ENCODE data around the gene STMP1.
"Not testable (repeated sequence)": the region's sequence is repeated elsewhere in the genome, so short reads cannot be mapped to it uniquely, and the experiment has no call there.

Gene STMP1

DNA sequence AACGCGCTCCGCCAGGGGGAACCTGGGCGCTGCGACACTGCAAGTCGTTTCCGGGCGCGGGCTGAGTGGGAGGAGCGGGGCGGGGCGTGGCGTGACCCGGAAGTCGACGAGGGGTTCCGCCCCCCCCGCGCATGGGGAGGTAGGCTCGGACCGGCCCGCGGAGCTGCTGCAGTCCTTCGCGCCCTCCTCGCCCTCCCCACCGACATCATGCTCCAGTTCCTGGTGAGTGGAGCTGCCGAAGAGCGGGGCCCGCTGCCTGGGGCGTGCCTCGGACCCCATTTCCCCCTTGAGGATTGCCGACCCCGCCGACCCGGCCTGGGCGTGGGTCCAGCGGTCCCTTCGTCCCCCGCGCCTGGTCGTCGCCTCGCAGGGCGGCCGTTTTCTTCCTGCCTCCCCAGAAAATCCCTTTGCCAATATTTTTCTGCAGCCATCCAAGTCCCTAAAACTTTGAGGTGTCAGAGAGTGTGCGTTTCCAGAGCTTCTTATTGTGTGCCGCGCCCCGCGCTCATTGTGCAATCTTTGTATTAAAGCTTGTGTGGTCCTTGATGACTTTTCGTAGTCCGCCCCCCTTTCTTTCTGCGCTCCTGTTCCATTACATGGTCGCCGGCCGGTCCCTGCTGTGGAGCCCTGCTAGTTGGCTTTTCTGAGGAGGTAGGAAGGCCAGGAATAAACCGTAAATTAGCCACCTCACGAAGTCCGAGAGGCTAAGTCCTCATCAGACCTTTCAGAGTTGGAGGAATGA is at the start of gene STMP1:
Gene STMP1 (plus strand): TSS at position 142 of the 742 bp plus-strand sequence.
- Histone ChIP-seq H3K4me3 (ENCODE audit: low read length) (peak within 1 kb of the TSS; percentile 83), H3K4me1 (ENCODE audit: insufficient read depth, low read length) (peaks cover 3% of the 10 kb centered on the region; the same call in 1 of the 2 replicates), H3K9me3 (ENCODE audit: insufficient read depth, low read depth, low read length) (no peaks in the 10 kb centered on the region), H3K9ac (ENCODE audit: low read depth, low read length) (peak within 1 kb of the TSS; percentile 84), H3K27ac (ENCODE audit: low read length) (peak within 1 kb of the TSS; percentile 74), H3K27me3 (ENCODE audit: insufficient read depth, low read length) (no peaks in the 10 kb centered on the region), H3K36me3 (ENCODE audit: insufficient read depth, low read depth, low read length) (no peaks in the 10 kb centered on the region)

DNA sequence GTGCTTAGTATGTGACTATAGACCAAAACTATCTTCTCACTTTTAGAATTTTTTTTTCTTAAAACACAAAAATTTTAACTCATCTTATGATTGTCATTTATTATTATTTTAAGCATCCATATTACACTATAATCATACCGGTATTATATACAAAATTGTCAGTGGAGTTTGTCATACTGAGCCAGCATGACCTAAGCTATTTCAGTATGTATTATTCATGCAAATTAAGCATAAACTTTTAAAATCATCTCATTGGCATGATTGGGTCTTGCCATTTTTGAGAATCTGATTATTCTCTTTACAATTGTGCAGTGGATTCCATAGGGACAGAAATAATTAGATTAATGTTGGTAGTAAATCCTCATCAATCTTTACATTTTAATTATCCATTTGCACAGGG is 46.2 kb upstream of the STMP1 start:
- H3K4me3 ChIP-seq (ENCODE audit: low read length): no peak overlapping the region
- no peaks in the 10 kb centered on the region for H3K27me3 ChIP-seq (ENCODE audit: insufficient read depth, low read length)
- H3K9ac ChIP-seq (ENCODE audit: low read depth, low read length): no peak overlapping the region
- no peaks in the 10 kb centered on the region for H3K9me3 ChIP-seq (ENCODE audit: insufficient read depth, low read depth, low read length)
- H3K4me1 ChIP-seq (ENCODE audit: insufficient read depth, low read length): no peaks in the 10 kb centered on the region
- H3K36me3 ChIP-seq (ENCODE audit: insufficient read depth, low read depth, low read length): peaks cover 100% of the 10 kb centered on the region
- no peak overlapping the region for H3K27ac ChIP-seq (ENCODE audit: low read length)

DNA sequence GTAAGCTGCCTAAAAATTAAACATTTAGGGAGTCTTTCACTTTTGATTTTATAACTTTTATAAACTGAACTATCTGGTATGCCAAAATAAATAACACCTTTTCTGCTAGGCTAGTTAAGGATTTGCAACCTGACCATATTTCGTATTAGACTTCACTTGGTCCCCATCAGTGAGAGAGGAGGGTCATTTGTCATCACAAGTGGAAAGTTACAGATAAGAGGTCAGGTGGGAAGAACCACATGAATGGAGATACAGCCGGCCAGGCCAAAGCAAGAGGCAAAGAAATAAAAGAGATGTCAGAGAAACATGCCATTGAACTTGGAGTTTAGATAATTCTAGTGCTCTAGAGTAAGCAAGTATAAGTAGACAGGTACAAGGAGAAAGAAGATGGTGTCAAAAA is 44.5 kb upstream of the STMP1 start:
- Histone ChIP-seq H3K36me3 (ENCODE audit: insufficient read depth, low read depth, low read length) (peaks cover 97% of the 10 kb centered on the region), H3K27me3 (ENCODE audit: insufficient read depth, low read length) (no peaks in the 10 kb centered on the region), H3K27ac (ENCODE audit: low read length) (no peak overlapping the region), H3K4me3 (ENCODE audit: low read length) (no peak overlapping the region), H3K4me1 (ENCODE audit: insufficient read depth, low read length) (no peaks in the 10 kb centered on the region), H3K9me3 (ENCODE audit: insufficient read depth, low read depth, low read length) (no peaks in the 10 kb centered on the region), H3K9ac (ENCODE audit: low read depth, low read length) (no peak overlapping the region)

DNA sequence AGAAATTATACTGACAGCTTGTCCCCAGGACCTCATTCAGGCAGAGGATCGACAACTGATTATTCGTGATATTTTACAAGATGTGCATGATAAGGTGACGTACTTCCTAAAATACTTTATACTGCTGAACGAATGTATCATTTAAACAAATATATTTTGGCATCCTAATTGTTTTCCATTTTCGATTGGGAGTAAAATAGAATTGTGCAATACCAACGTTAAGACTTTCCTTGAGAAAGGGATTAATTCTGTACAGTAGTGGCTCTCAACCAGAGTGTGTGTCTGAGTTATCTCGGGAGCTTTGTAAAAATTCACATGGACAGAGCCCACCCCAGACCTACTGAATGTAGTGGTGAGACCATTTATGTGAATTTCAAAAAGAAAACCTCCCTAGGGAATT is 43.8 kb upstream of the STMP1 start:
- Histone ChIP-seq H3K9me3 (ENCODE audit: insufficient read depth, low read depth, low read length) (no peaks in the 10 kb centered on the region), H3K27ac (ENCODE audit: low read length) (no peak overlapping the region), H3K4me1 (ENCODE audit: insufficient read depth, low read length) (no peaks in the 10 kb centered on the region), H3K9ac (ENCODE audit: low read depth, low read length) (no peak overlapping the region), H3K4me3 (ENCODE audit: low read length) (no peak overlapping the region), H3K27me3 (ENCODE audit: insufficient read depth, low read length) (no peaks in the 10 kb centered on the region), H3K36me3 (ENCODE audit: insufficient read depth, low read depth, low read length) (peaks cover 97% of the 10 kb centered on the region)

DNA sequence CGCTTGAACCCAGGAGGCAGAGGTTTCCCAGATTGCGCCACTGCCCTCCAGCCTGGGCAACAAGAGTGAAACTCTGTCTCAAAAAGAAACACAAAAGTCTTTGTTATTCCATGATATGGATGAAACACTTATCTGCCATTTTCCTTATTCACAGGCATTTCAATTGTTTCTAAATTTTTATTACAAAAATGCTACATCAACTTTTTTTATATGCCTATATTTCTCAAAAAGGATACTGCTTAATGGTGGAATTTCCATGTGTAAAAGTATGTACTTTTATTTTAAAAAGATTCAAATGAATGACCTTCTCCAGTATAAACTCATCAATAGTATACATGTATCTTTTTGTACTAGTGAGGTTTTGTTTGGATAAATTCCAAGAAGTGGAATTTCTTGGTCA is 41.9 kb upstream of the STMP1 start:
- no peak overlapping the region for H3K27ac ChIP-seq (ENCODE audit: low read length)
- H3K9me3 ChIP-seq (ENCODE audit: insufficient read depth, low read depth, low read length): no peaks in the 10 kb centered on the region
- H3K36me3 ChIP-seq (ENCODE audit: insufficient read depth, low read depth, low read length): peaks cover 97% of the 10 kb centered on the region
- H3K4me1 ChIP-seq (ENCODE audit: insufficient read depth, low read length): no peaks in the 10 kb centered on the region
- no peaks in the 10 kb centered on the region for H3K27me3 ChIP-seq (ENCODE audit: insufficient read depth, low read length)
- no peak overlapping the region for H3K4me3 ChIP-seq (ENCODE audit: low read length)
- no peak overlapping the region for H3K9ac ChIP-seq (ENCODE audit: low read depth, low read length)

DNA sequence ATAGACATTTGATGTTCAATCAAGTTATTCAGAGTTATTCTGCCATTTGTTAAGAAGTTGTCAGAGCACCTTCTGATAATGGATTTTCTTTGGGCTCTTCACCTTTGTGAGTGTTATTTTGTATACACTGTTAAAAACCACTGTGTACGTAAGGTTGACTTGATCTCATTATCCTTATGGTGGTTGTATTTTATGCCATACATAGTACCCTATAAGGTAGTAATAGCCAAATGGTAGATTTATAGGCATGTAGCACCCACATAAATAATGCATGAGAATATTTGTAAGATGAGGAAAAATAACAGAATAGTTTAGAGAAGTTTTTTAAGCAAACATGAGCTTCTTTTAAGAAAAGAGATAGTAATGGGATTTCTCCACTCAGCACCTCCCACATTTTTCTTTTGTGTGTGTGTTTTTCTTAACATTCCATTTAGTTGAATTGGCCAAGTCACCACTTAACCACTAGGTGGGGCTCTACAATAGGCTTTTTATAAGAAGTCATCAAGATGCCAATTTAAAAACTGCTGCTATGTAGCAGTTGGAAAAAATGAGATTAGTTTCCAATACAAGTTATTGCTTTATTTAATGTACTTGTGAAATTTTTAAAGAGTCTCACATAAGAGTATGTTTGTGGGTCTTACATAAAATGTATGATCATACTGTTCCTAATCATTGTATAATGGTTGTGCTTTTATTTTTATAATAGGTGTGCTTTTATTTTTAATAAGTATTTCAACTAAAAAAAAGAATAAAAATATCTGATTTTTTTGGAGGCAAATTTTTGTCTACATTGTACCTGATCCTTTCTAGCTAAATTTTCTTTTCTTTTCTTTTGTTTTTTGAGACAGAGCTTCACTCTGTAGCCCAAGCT is 41.1 kb upstream of the STMP1 start:
- Histone ChIP-seq H3K36me3 (ENCODE audit: insufficient read depth, low read depth, low read length) (peaks cover 97% of the 10 kb centered on the region), H3K9me3 (ENCODE audit: insufficient read depth, low read depth, low read length) (no peaks in the 10 kb centered on the region), H3K9ac (ENCODE audit: low read depth, low read length) (no peak overlapping the region), H3K4me1 (ENCODE audit: insufficient read depth, low read length) (no peaks in the 10 kb centered on the region), H3K4me3 (ENCODE audit: low read length) (no peak overlapping the region), H3K27me3 (ENCODE audit: insufficient read depth, low read length) (no peaks in the 10 kb centered on the region), H3K27ac (ENCODE audit: low read length) (no peak overlapping the region)

DNA sequence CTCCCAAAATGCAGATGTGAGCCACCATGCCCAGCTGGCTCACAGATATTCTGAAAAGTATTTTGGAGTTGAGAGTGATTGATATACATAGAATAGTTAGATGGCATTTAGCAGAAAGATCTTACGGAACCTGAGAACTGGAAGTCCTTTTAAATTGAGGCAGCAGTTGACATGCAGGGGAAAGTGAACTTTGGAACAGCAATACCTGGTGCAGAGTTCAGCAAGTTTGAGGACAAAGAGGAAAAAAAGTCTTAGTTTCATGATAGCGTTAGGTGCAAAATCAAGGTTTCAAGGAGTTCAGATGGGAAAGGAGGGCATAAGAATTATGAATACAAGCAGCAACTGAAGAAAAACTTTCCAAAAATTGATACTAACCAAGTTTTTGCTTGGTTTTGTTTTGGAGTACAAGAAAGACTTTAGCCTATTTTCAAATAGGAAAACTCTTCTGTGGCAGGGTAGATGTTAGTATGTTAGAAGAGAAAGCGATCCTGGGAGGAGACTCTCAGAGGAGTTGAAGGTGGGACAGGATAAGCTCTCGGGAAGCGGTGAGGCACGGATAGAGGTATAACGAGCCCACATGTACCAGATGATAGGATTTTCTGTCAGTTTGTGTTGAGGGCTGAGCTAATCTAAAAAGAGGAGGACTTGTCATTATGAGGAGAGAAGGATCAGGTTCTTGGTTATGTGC is 28.0 kb upstream of the STMP1 start:
- H3K36me3 ChIP-seq (ENCODE audit: insufficient read depth, low read depth, low read length): peaks cover 99% of the 10 kb centered on the region
- no peak overlapping the region for H3K27ac ChIP-seq (ENCODE audit: low read length)

DNA sequence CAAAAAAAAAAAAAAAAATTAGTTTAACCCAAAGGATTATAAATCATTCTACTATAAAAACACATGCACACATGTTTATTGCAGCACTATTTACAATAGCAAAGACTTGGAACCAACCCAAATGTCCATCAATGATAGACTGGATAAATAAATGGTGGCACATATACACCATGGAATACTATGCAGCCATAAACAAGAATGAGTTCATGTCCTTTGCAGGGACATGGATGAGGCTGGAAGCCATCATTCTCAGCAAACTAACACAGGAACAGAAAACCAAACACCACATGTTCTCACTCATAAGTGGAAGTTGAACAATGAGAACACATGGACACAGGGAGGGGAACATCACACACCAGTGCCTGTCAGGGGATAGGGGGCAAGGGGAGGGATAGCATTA is 22.6 kb upstream of the STMP1 start:
- not testable (repeated sequence) for H3K27me3 ChIP-seq (ENCODE audit: insufficient read depth, low read length); H3K4me1 ChIP-seq (ENCODE audit: insufficient read depth, low read length); H3K27ac ChIP-seq (ENCODE audit: low read length); H3K4me3 ChIP-seq (ENCODE audit: low read length); H3K9me3 ChIP-seq (ENCODE audit: insufficient read depth, low read depth, low read length); H3K9ac ChIP-seq (ENCODE audit: low read depth, low read length)
- H3K36me3 ChIP-seq (ENCODE audit: insufficient read depth, low read depth, low read length): peaks cover 99% of the 10 kb centered on the region

More for the DNA sequence above, 28.0 kb upstream of the STMP1 start:
- no peaks in the 10 kb centered on the region for H3K9me3 ChIP-seq (ENCODE audit: insufficient read depth, low read depth, low read length)
- no peak overlapping the region for H3K4me3 ChIP-seq (ENCODE audit: low read length)
- no peaks in the 10 kb centered on the region for H3K27me3 ChIP-seq (ENCODE audit: insufficient read depth, low read length)
- H3K9ac ChIP-seq (ENCODE audit: low read depth, low read length): no peak overlapping the region
- no peaks in the 10 kb centered on the region for H3K4me1 ChIP-seq (ENCODE audit: insufficient read depth, low read length)

DNA sequence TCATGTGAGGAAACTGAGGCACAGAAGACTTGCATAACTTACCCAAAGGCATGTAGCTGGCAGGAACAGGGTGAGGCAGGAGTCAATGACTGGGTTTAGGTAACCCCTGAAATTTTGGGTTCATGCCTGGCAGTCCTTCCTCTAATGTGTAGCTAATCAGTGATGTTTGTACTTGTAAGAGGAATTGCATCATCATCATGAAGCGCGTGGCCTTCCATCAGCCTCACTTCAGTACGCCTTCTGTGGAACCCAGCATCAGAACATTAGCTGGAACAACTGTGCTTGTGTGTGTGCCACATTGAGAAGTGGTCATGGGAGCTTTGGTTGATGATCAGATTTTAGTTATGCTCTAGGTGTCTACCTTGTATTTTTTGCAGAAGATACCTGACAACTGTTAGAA is 18.2 kb upstream of the STMP1 start:
- H3K36me3 ChIP-seq (ENCODE audit: insufficient read depth, low read depth, low read length): peaks cover 100% of the 10 kb centered on the region

DNA sequence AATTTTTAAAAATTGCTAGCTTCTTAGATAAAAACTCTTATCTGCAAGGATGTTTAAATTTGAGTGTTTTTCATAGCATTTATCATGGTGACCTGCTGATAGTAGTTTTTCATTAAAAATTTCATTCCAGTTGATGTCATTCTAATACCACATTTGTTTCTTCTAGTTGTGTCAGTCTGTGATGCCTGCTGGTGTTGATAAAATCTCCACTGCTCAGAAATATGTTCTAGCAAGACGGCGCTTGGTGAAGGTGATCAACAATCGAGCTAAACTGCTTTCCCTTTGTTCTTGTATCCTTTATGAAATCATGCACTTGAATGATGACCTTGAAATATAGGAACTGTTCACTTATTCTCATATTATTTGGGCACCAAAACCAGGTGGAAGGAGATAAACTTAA is 17.6 kb upstream of the STMP1 start:
- H3K9ac ChIP-seq (ENCODE audit: low read depth, low read length): no peak overlapping the region
- H3K9me3 ChIP-seq (ENCODE audit: insufficient read depth, low read depth, low read length): no peaks in the 10 kb centered on the region
- no peak overlapping the region for H3K27ac ChIP-seq (ENCODE audit: low read length)
- no peak overlapping the region for H3K4me3 ChIP-seq (ENCODE audit: low read length)
- peaks cover 99% of the 10 kb centered on the region for H3K36me3 ChIP-seq (ENCODE audit: insufficient read depth, low read depth, low read length)
- no peaks in the 10 kb centered on the region for H3K27me3 ChIP-seq (ENCODE audit: insufficient read depth, low read length)
- H3K4me1 ChIP-seq (ENCODE audit: insufficient read depth, low read length): no peaks in the 10 kb centered on the region

More for the DNA sequence above, 18.2 kb upstream of the STMP1 start:
- H3K9me3 ChIP-seq (ENCODE audit: insufficient read depth, low read depth, low read length): no peaks in the 10 kb centered on the region
- no peak overlapping the region for H3K9ac ChIP-seq (ENCODE audit: low read depth, low read length)
- H3K4me1 ChIP-seq (ENCODE audit: insufficient read depth, low read length): no peaks in the 10 kb centered on the region
- H3K4me3 ChIP-seq (ENCODE audit: low read length): no peak overlapping the region
- H3K27ac ChIP-seq (ENCODE audit: low read length): no peak overlapping the region
- H3K27me3 ChIP-seq (ENCODE audit: insufficient read depth, low read length): no peaks in the 10 kb centered on the region

DNA sequence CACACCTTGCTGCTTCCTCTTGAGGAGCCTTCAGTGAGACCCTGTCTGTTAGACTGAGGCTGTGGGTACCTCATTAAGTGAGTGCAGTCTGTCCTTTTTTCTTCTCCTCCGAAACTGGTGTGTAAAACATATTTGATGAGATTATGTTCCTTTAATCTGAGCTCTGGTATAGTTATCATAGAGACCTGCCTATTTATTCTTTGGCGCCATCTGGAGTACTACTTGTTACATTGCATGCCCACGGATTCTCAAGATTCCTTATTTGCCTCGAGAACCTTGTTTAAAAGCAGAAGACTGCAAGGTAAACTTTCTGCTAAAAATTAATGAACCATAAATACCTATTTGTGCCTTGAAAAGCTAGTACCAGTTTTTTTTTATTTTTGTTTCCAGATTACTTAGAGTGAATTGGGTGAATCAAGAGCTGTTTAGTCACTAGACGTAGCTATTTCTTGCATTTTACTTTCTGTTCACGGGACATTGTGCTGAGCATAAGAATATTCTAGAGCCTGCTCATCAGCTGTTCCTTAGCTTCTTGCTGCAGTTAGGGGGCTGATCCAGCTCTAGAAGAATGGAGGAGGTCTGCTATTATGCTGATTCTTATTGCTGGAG is 16.9 kb upstream of the STMP1 start:
- Histone ChIP-seq H3K36me3 (ENCODE audit: insufficient read depth, low read depth, low read length) (peaks cover 92% of the 10 kb centered on the region), H3K27me3 (ENCODE audit: insufficient read depth, low read length) (no peaks in the 10 kb centered on the region), H3K27ac (ENCODE audit: low read length) (no peak overlapping the region), H3K4me1 (ENCODE audit: insufficient read depth, low read length) (no peaks in the 10 kb centered on the region), H3K4me3 (ENCODE audit: low read length) (no peak overlapping the region), H3K9ac (ENCODE audit: low read depth, low read length) (no peak overlapping the region), H3K9me3 (ENCODE audit: insufficient read depth, low read depth, low read length) (no peaks in the 10 kb centered on the region)
